Esophagus mucosa (tissue), 1 donor: ENCODE measurements around the gene CEP112. TPM values are rescaled to one million over a fixed set of nuclear protein-coding genes. Genes with fewer than 3 reads are reported as not detected.

Experiments
- ATAC-seq: fragments of 200-7000 bp; cut with Tn5 transposase; one replicate; pipeline ENCODE4 v1.9.1; 2020
- total RNA-seq: library from RNA; stranded (reverse); gene quantifications from one replicate; pipeline ENCODE4 v1.2.4, GENCODE V29; 2023
- donor health status: DM: yes; HTN: yes; CAD: no.

CEP112 gene
- total RNA-seq, 1 donor from 2014 or later: 3.7 TPM

DNA sequence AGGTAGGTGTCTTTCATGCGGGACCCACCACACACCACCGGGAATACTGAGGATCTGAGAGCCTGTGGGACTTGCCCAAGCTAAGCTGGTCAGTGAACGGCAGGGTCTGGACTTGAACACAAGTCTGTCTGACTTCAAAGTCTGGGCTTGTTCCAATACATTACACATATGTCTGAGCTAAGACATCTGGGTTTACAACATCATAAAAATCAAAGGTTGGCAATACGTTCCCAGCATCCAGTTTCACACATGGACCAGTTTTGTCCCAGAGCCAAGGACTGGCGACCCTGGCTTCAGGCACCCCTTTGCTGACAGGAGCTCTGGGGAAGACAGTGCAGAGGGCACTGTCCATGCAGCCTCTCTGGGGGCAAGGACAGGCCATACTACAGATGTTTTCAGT, 602.6 kb downstream of the CEP112 start:
- ATAC-seq: no peak

DNA sequence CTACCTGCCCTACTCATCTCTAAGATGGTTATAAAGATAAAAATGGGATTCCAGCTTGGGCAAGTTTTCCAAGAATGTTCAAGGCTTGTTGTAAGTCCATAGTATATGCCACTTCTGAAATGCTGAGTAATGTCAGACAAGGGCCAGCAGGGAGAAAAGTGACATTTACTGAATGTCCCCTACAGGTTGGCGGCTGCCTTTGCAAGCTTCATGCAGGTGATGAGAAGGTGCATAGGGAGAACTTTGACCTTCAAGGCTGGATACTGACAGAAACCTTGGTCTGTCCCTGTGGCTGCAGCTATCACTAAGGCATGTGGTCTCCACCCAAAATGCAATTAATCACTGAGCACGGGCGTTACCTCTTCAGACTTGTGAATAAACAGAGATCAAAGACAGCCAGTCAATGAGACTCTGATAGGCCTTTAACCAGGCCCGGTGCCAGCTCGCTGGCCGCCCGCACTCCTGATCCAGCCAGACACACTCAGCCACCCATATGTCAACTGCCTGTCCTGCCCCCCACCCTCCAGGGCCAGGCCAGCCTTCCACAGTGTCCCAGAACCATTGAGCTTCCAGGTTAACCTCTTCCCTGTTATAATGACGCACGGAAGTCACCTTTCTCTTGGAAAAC, 603.6 kb downstream of the CEP112 start:
- peak; percentile 46 for ATAC-seq

DNA sequence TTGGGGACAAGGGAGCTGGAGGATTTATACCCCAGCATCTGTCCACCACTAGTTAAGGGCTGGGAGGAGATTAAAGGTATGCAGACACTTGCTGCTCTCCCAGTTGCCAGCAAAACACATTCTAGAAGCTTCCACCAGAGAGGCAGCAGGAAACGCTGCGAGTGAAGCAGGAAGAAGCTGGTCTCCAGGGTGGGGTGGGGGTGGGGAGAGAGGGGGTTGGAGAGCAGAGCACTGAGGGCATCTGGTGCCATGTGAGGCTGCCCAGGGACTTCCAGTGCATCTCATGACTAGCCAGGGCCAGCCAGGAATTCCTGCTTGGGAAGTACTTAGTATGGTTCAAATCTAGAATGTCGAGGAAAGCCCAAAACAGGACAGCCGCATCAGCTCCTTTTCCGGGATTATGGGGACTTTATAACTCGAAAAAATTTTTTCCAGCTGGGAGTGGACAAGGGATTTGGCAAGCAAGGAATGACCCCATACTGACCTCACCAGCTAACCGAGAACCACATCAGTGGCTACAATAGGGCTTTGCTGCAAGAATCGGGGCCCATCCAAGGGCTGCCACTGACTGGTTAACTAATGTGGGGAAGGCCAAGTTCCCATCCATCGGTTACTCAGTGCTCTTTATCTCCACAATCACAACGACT, 604.3 kb downstream of the CEP112 start:
- no peak for ATAC-seq

DNA sequence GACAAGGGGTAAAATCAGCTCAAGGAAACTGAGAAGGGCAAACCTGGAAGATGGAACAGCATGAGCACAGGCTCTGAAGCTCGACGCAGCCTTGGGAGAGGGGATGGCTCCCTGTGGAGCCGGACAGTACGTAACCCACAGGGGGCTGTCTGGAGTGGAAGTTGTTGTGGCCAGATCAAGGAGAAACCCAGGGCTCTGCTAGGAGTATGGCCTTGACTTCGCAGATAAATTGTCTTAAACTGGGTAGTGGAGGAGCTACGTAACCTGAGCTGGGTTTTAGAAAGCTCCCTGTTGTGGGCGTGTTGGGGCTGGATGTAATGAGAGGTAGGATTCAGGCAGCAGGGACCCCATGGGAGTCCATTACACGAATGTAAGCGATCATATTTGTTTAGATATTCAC, 605.0 kb downstream of the CEP112 start:
- no peak for ATAC-seq

Other genes with a start within 250 kb of the CEP112 start
- 0.24 TPM for gene APOH, start 37.3 kb upstream of the CEP112 start, total RNA-seq
- 4.5 TPM for gene PRKCA, start 110.5 kb upstream of the CEP112 start, total RNA-seq